HG02763 (cell line): ENCODE results near the gene PIK3AP1.

Experiments used
- ATAC-seq: cut with Tn5 transposase; IDR thresholded peaks from one replicate; pipeline ENCODE4 v1.9.1; 2021; ENCODE audit warnings: mild to moderate bottlenecking, moderate library complexity; ENCODE audit not compliant: unreplicated experiment

PIK3AP1 gene

DNA sequence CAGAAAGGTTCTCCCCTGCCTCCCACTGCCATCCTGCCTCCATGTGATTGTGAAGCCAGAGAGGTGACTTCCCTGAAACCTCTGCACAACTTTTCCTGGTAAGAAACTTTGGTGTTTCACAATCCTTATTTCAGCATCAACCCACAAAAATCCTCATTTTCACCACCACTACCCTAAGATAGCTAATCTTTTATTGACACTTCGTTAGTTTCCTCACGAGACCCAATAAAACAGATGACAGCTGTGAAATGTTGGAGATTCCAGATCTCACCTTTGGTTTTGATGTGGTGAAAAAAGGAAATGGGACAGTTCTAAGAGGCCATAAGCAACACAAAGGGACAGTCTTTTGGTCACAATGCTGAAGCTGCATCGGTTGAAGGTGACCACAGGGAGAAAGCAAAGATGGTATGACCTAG lies 73.6 kb downstream of the PIK3AP1 start:
- ATAC-seq, result no peak

DNA sequence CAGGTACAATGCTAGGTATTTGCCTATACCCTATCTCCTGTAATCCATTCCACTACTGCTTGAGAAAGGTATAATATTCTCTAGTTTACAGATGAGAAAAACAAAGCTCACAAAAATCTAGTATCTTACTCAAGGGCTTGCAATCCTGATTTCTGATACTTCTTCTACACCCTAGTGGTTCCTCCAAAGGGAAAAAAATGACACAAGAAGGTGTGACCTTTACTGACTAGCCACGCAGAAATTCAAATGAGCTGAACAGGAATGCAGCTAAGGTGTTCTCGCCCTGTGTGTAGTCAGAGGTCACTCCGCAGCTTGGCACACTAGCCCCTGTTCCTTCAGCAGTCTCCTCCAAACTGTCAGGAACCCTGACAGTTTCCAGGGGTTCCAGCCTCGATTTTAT lies 74.0 kb downstream of the PIK3AP1 start:
- no peak for ATAC-seq

DNA sequence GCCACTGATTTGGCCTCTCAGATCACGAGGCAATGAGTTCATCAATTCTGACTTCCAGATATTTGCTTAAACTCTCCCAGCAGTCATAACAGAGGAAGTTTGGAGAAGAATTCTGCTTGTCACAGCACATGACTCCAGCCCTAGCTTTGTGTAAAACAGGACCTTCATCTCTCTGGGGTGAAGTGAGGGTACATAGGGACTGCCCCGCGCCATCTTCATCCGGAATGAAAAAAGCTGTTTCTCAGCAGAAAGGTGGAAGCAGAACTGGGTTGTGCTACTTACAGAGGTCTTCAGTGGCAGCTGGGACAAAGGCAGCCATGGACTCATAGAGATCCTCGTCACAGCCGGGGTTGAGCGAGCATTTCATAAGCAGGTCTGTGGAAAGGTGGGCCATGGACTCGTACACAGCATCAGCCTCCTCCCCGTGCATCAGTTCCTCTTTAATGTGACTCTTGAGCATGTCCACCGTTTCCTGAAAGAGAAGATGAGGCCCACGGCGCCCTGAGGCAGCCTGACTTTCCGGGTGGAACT lies 75.1 kb downstream of the PIK3AP1 start:
- no peak for ATAC-seq

DNA sequence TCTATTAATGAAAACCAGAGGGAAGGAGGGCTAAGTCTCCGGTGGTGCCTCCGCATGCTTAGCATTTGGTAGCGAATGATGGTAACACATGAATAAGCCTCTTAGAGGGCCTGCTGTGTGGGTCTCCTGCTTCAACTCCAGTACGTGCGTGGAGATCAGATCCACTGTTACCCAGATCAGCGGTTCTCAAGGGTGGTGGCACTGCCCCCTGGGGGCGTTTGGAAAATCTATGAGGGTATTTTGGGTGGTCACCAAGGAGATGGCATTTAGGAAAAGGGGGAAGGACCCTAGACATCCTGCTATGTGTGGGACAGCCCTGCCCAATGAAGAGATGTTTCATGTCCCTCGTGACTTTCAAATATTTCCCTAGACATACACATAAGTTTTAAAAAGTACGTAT lies 76.4 kb downstream of the PIK3AP1 start:
- ATAC-seq, result no peak

DNA sequence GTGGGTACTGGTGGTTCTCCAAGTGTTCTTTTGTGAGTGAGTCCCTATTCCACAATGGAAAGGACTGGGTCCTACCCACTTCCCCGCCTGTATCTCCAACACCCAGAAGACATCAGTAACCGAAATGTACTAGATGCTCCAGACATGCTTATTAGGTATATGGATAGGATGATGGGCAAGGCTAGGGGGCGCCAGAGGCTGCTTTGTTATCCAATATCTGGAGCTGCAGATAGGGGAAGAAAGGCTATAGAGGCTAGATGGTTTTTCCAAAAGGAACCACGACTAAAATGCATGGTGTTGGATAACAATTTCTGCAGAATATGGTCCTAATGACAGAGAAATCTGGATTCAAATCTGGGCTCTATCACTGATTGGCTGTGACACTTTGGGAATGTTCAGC lies 77.3 kb downstream of the PIK3AP1 start:
- no peak for ATAC-seq

DNA sequence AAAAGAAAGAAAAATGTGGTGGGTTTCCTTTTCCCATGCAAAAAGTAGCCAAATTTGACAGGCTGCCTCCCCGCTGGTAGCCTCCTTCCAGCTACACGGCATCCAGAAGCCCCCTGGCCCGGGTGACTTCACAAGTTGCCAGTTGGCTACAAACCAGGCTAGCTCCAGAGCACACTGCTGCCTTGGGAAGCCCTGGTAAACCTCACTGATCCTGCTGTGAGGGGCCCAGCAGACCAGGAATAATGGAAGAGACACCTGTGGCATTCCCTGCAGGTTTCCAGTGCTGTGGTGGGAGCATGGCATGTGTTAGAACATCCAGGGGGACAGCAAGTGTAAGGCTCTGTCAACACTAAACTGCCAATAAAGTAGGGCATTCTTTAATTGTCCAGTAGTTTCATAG lies 77.8 kb downstream of the PIK3AP1 start:
- ATAC-seq, result no peak

DNA sequence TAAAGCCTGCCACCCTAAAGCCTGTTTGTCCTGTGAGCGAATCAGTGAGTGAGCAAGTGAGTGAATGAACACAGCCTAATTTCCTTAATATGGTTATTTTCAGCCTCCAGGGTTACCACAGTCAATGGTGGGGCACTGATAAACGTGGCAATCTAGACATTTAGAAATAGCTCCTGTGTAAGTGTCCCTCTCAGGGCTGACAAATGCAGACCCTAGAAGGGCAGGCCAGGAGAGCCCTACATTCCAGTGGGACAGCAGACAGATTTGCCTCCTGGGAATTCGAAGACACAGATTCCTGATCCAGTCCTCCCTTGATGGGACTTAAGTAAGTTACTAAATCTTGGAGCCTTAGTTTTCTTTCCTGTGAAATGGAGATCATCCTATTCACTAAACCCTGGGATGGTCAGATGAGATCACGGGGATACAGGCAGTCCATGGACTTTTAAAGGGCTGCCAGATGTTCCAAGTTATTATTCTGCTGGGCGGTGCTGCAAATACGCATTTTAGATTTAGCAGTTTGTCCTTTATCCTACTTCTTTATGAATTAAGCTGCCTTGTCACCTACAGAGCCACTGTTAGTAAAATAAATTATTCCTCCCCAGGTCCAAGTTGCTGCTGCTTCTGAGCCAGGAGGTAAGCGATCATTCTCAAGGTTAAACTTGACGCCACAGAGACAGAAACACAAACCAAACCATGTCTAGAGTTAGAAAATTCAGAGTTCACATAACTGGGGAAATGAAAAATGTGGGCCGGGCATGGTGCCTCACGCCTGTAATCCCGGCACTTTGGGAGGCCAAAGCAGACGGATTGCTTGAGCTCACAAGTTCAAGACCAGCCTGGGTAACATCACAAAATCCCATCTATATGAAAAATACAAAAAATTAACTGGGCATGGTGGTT lies 78.7 kb downstream of the PIK3AP1 start:
- ATAC-seq, result no peak

DNA sequence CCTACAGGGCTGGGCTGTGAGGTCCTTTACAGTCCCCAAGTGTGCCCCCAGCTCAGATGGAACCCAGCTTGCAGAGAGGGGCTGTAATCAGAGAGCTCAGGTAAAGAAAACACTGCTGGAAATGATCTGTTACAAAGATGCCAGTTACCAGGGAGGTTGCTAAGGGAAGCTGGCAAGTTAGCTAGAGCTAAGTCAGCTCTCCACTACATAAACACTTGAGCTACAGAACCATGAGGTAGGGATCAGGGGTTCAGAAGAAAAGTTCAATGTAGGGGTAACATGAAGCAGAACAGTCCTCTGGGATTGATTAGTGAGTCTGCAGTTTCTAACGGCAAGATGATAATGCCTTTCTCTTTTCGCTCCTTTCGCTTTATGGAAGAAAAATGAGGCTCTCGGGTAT lies 80.4 kb downstream of the PIK3AP1 start:
- ATAC-seq, result no peak

DNA sequence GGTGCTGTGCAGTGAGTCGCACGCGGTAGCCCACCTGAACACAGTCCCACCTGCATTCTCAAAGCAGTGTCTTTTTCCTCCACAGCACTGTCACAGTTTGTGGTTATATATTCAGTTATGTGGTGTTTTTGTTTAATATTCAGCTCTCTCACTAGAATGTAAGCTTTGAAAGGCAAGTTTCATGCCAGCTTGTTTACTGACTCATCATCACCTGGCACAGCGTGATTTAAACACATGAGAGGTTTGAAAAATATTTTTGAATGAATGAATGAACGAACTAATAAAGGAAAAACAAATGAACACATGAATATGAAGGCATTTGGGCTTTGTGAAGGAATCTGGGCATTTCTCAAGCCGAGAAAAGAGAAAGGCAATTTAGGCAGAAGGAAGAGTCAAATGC lies 81.6 kb downstream of the PIK3AP1 start:
- no peak for ATAC-seq

DNA sequence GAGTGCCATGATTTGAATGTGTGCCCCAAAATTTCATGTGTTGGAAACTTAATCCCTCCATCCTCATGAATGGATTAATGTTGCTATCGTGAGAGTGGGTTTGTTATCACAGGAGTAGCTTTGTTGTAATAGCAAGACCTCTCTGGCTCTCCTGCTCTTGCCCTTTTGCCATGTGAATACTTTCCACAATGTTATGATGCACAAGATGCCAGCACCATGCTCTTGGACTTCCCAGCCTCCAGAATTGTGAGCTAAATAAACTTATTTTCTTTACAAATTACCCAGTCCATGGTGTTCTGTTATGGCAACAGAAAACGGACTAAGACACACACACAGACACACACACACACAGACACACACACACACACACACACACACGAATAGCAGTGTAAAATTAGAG lies 82.2 kb downstream of the PIK3AP1 start:
- ATAC-seq, result no peak

DNA sequence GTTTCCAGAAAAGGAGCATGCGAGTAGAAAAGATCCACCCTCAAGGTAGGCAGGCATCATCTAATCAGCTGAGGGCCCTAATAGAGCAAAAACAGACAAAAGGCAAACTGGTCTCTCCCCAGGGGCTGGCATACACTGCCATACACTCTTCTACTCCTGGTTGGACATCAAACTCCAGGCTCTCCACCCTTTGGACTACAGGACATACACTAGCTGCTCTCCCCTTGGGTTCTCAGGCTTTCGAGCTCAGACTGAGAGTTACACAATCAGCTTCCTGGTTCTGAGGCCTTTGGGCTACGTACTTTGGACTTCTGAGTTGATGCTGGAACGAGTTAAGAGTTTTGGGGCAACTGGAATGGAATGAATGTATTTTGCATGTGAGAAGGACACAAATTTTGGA lies 82.6 kb downstream of the PIK3AP1 start:
- ATAC-seq, result no peak

DNA sequence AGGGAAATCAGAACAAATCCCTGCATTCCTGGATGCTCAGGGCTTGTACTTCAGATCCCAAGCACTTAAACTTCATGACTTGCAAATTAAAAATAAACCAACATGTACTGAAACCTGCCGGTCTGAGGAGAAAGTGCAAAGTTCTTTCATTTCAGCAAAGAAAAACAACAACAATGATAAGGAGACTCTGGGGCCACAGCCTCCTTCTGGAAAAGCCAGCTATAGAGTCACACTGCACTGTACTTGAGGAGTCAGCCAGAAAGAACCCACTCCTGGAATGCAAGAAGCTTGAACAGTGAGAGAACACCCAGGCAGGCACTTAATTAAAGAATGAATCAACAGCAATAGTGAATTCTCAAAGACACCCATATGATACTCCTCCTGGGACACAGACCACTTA lies 83.8 kb downstream of the PIK3AP1 start:
- ATAC-seq, result no peak

DNA sequence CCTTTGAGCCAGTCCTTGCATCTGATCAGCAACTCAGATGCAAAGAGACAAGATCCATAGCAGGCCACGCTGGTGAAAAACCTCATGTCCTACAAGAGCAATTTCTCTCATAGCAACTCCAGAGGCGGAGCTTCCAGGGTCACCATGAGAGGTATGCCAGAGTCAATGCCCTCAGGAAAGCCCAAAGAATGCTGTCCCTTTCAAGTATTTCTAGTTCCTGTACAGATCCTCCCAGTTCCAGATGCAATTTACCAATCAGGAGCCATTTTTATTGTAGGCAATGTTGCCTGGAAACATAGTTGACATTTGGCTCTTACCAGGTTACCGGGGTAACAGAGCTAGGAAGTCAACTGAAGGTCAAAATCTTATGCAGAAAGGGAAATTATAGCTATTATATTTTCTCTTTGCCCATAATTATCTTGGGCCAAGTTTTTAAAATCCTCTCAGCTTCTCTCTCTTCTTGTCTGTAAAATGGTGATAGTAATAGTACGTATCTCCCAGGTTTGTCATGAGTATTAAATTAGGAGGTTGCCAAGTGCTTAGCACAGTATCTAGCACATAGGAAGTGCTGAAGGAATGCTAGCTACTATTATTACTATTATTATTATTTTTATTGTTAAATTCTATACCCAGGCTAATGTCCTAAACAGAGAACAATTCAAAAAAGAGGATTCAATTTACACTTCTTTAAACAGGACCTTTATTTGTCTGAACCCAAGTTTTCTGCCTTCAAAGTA lies 87.2 kb downstream of the PIK3AP1 start:
- no peak for ATAC-seq

DNA sequence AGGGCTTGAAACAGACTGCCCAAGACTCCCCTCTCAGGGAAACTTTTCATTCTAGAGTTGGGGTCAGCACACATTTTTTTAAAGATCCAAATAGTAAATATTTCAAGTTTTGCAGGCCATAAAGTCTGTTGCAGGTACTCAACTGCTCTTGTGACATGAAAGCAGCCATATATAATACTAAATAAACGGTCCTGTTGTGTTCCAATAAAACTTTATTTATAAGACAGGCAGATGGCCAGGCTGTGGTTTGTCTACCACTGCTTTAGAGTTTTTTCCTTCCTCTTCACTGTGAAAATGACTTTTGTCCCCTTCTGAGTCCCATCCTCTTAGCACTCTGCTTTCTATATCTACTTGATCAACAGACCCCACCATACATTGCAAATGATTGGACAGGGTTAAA lies 93.0 kb downstream of the PIK3AP1 start:
- ATAC-seq, result no peak

DNA sequence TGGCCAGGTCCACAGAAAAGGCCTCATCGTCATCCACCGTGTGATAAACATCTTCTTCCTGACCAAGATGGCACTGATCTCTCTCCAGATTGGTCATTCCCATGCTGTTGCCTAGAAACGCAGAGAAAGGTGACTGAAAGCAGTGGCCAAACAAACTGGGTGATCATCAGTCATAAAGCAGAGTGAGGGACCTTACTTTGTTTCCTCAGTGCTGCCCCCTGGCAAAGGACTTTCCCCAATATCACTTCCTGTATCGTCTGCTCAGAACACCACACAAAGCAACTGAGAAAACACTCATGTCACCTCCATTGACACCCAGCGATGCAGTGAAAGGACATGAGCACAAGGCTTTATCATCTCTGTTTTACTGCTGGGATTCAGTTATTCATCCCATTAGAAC lies 93.5 kb downstream of the PIK3AP1 start:
- ATAC-seq, result no peak

DNA sequence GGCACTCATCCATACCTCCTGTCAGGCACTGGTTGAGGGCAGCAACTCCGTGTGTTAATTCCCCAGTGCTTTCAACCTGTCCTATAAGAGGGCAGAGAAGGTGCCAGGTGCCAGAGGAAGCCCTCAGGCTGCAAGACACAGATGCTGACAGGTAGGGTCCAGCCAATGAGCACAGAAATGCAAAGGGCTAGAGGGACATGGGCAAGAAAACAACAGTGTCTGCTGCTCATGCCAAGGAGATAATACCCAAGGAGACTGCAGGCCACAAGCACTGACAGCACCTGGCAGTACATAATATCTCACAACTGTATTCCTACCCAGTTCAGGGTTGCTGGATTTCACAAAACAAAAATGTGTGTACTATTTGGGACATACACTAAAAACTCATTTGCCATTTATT lies 95.1 kb downstream of the PIK3AP1 start:
- ATAC-seq, result no peak

DNA sequence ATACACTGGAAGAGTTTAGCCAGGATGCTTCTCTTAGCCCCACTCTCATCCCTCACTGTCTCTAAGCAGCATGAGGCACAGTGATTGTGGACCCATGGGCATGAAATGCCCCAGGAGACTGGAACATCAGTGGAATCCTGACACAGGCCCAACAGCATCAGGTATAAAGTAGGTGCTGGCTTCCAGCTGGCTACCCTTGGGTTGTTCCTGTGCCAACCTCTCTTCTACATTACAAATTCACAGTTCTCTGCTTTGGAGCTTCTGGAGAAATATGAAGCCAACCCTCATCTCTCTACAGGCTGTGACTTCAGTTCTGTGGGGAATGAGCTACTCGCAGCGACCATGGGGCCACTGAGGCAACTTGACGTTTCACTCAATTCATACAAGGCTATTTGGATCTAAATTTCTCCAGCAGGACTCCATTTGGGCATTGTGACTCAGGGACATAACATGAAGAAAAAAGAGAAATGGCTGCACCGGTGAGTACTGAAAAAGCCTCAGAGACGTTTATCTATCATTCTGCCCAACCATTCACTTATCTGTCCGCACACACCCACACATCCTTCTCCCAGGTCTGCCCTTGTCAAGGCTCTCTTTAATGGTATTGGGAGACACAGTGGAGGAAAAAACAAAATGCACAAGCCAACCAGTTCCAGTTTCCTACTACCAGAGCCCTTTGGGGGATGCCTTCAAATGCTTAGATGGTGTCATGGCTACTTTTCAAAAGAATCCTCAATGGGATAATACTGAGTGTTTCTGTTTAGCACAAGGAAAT lies 98.1 kb downstream of the PIK3AP1 start:
- ATAC-seq, result no peak

DNA sequence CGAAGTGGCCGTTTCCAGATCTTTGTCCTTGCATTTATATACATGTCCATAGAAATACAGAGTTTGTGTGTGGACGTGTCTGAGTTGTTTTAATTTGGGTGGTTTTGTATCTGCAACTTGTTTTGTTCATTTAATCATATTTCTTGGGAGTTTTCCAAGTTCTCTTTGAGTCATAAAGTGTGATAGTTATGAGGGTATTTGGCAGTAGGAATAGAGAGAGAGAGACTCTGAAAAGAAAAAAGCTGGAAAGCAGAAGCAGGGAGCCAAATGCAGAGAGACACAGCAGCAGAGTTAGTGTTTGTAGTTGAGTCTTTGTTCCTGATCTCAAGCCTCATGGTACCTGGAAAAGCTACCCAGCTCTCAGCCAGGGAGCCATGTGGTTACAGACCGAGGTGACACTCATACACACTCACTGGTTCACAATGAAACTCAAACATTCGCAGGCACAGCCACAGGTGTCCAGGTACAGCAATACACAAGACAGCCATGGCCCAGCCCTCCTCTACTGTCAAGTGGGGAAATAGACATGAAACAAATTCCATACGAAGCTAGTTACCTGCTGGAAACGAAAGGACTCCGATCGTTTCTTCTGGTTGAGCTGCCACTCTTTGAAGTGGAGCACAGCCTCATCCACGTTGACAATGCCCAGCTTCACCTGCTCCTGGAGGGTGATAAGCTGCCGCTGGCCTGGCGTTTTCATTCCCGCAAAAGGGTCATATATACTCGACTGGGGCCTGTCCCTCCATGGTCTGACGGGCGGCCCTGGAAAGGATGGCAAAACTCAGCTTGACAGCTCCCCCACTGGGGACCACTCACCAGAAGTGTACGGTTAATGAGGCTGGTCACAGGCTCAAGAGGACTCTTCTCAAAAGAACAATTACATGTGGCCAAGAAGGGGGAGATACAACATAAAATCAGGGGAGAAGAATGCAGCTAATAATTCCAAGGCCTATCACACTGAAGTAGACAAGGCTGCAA lies 100.2 kb downstream of the PIK3AP1 start:
- no peak for ATAC-seq

DNA sequence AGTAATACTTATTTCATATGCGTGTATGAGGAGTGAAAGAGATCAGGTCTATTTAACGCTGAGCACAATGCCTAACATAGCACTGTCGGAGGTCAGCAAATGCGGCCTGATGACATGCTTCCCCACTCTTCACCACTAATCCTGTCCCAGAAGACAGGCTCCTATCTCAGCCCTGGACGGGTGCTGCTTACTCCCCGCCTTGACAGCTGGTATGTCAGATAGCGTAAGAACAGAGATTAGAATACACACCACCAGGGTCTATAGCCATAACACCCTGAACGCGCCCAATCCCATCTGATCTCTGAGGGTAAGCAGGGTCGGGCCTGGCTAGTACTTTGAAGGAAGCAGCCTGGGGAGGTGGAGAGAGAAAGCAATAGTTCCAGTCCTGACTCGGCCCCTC lies 101.2 kb downstream of the PIK3AP1 start:
- no peak for ATAC-seq

DNA sequence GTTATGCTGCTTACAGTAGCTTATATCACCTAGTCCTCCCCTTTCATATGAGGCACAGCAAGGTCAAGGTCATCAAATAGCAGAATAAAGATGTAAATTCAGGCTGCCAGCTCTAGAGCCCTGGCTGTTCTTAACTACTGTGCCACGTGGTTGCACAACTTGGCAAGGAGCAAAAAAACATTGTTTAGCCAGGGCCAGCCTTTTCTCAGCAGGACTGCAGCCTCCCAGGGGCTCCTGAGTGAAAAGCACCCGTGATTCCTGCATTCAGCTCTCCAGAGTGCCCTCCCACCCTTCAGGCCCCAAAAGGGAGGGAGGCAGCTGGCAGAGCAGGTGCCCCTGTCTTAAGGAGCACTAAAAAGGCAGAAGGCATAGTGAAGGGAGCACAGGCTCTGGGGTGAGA lies 101.7 kb downstream of the PIK3AP1 start:
- ATAC-seq, result no peak
